HT-29 (cell line): ENCODE measurements around the gene FGF1. TPM values are rescaled to one million over a fixed set of nuclear protein-coding genes. Genes with fewer than 3 reads are reported as not detected.

Experiments used
- DNase-seq: peaks from one replicate; pipeline ENCODE4 v3.0.0-alpha.2; 2015; ENCODE audit warnings: low spot score
- total RNA-seq: library from RNA; depleted of rRNA; stranded (reverse); fragments of >200 nt; shearing (Covaris generic); gene quantifications from 2 replicates; pipeline ENCODE4 v1.2.3, GENCODE V29; 2014; rRNA removed

FGF1 gene
- total RNA-seq: not detected in 2 replicates

- DNase-seq: no peak
Measured at GRCh38 chr5:142685418-142686209, at the start of gene FGF1. FGF1 (minus strand) TSS chr5:142686090; CDS start chr5:142614127, 71,963 bp downstream.

- no peak for DNase-seq
Measured at GRCh38 chr5:142727735-142728047, 41.8 kb upstream of the FGF1 start.

GRCh38 chr5:142726188-142726731 lies 40.4 kb upstream of the FGF1 start:
- no peak for DNase-seq

GRCh38 chr5:142725231-142726187 lies 39.6 kb upstream of the FGF1 start:
- DNase-seq: no peak

- DNase-seq: no peak
Measured at GRCh38 chr5:142724821-142725220, 38.9 kb upstream of the FGF1 start.

- DNase-seq: no peak
Measured at GRCh38 chr5:142722896-142723295, 37.0 kb upstream of the FGF1 start.

- DNase-seq: no peak
Measured at GRCh38 chr5:142722146-142722545, 36.3 kb upstream of the FGF1 start.

- DNase-seq: peak; percentile 80
Measured at GRCh38 chr5:142720641-142721271, 34.9 kb upstream of the FGF1 start.

- DNase-seq: no peak
Measured at GRCh38 chr5:142719836-142720370, 34.0 kb upstream of the FGF1 start.

GRCh38 chr5:142717582-142718215 lies 31.8 kb upstream of the FGF1 start:
- peak; percentile 66 for DNase-seq

- DNase-seq: peak; percentile 76
Measured at GRCh38 chr5:142716963-142717362, 31.1 kb upstream of the FGF1 start.

GRCh38 chr5:142715291-142715690 lies 29.4 kb upstream of the FGF1 start:
- DNase-seq: no peak

GRCh38 chr5:142713121-142713706 lies 27.3 kb upstream of the FGF1 start:
- DNase-seq: peak; percentile 96

- DNase-seq: no peak
Measured at GRCh38 chr5:142703153-142703552, 17.3 kb upstream of the FGF1 start.

- no peak for DNase-seq
Measured at GRCh38 chr5:142701673-142702311, 15.9 kb upstream of the FGF1 start.

GRCh38 chr5:142700566-142700965 lies 14.7 kb upstream of the FGF1 start:
- DNase-seq: no peak

GRCh38 chr5:142699184-142699720 lies 13.4 kb upstream of the FGF1 start:
- DNase-seq: peak; percentile 98

GRCh38 chr5:142698447-142699183 lies 12.7 kb upstream of the FGF1 start:
- no peak for DNase-seq
